Measurements from ENCODE around the gene GJB5. TPM values are rescaled to one million over a fixed set of nuclear protein-coding genes. Genes with fewer than 3 reads are reported as not detected.

GJB5 gene
- polyA plus RNA-seq, result under 1 TPM in 1 of 4 donors, not detected in 3; 0.19 TPM
- long read RNA-seq, donor 1, result 0 reads
- long read RNA-seq, donor 2, result 0 reads
- long read RNA-seq, donor 3, result 0 reads
- long read RNA-seq, donor 4, result 0 reads
- long read RNA-seq, donor 5, result 0 reads
- long read RNA-seq, donor 6, result 0 reads
- long read RNA-seq, donor 7, result 0 reads
- long read RNA-seq, donor 8, partial matches to known transcripts, result 0 of 1 reads
- long read RNA-seq, donor 8, other reads (novel, unspliced or antisense), result 0 of 1 reads
- long read RNA-seq, donor 9, result 0 reads
- long read RNA-seq, donor 10, result 0 reads

- no peaks in the 10 kb centered on the region for H3K27me3 ChIP-seq (ENCODE audit: control insufficient read depth in 3 of 3, insufficient read depth in 3 of 3, low read length in 3 of 3)
- DNase-seq (no peak), FAIRE-seq (no peak)
- H3K9me3 ChIP-seq (ENCODE audit: control insufficient read depth in 2 of 2, insufficient read depth in 1 of 2, low read depth in 1 of 2, low read length in 1 of 2), result no peaks in the 10 kb centered on the region
- no peaks in the 10 kb centered on the region for H3K36me3 ChIP-seq (ENCODE audit: control insufficient read depth in 3 of 3, insufficient read depth in 2 of 3, low read depth in 1 of 3, low read length in 3 of 3)
- no peak within 1 kb of the TSS for H3K4me3 ChIP-seq (ENCODE audit: low read depth in 1 of 3, low read length in 3 of 3)
- H3K4me1 ChIP-seq (ENCODE audit: control insufficient read depth in 3 of 3, insufficient read depth in 2 of 3, low read depth in 1 of 3, low read length in 2 of 3), result peaks cover 0 to 17% (median 0%) of the 10 kb centered on the region in 3 donors
- WGBS, 3 donors, result 72 to 74% (median 73%) methylated on average over 13 of the region's 13 CpGs
- H3K27ac ChIP-seq (ENCODE audit: low read depth in 1 of 3, low read length in 2 of 3), result no peak within 1 kb of the TSS
These were observed at the start of gene GJB5 for GRCh38 chr1:34754964-34755637. Gene GJB5 (plus strand): TSS chr1:34755047. CDS start chr1:34757331, 2,284 bp downstream.

- Histone ChIP-seq H3K27me3 (ENCODE audit: control insufficient read depth in 3 of 3, insufficient read depth in 3 of 3, low read length in 3 of 3) (peaks cover 0 to 5% (median 0%) of the 10 kb centered on the region in 3 donors), H3K4me1 (ENCODE audit: control insufficient read depth in 3 of 3, insufficient read depth in 2 of 3, low read depth in 1 of 3, low read length in 2 of 3) (no peaks in the 10 kb centered on the region), H3K4me3 (ENCODE audit: low read depth in 1 of 3, low read length in 3 of 3) (no peak overlapping the region), H3K9me3 (ENCODE audit: control insufficient read depth in 2 of 2, insufficient read depth in 1 of 2, low read depth in 1 of 2, low read length in 1 of 2) (no peaks in the 10 kb centered on the region), H3K36me3 (ENCODE audit: control insufficient read depth in 3 of 3, insufficient read depth in 2 of 3, low read depth in 1 of 3, low read length in 3 of 3) (no peaks in the 10 kb centered on the region), H3K27ac (ENCODE audit: low read depth in 1 of 3, low read length in 2 of 3) (no peak overlapping the region)
- 36 to 49% (median 45%) methylated on average over 3 of the region's 3 CpGs for WGBS, 3 donors
- no peak for DNase-seq
- FAIRE-seq, result no peak
These were observed 49.8 kb upstream of the GJB5 start for GRCh38 chr1:34705077-34705476.

- H3K27ac ChIP-seq (ENCODE audit: low read depth in 1 of 3, low read length in 2 of 3), result no peak overlapping the region
- 65 to 81% (median 70%) methylated on average over 4 of the region's 4 CpGs for WGBS, 3 donors
- H3K36me3 ChIP-seq (ENCODE audit: control insufficient read depth in 3 of 3, insufficient read depth in 2 of 3, low read depth in 1 of 3, low read length in 3 of 3), result no peaks in the 10 kb centered on the region
- peaks cover 0 to 5% (median 0%) of the 10 kb centered on the region in 3 donors for H3K27me3 ChIP-seq (ENCODE audit: control insufficient read depth in 3 of 3, insufficient read depth in 3 of 3, low read length in 3 of 3)
- FAIRE-seq, result no peak
- no peaks in the 10 kb centered on the region for H3K9me3 ChIP-seq (ENCODE audit: control insufficient read depth in 2 of 2, insufficient read depth in 1 of 2, low read depth in 1 of 2, low read length in 1 of 2)
- no peak for DNase-seq
- no peak overlapping the region for H3K4me3 ChIP-seq (ENCODE audit: low read depth in 1 of 3, low read length in 3 of 3)
- no peaks in the 10 kb centered on the region for H3K4me1 ChIP-seq (ENCODE audit: control insufficient read depth in 3 of 3, insufficient read depth in 2 of 3, low read depth in 1 of 3, low read length in 2 of 3)
These were observed 46.7 kb upstream of the GJB5 start for GRCh38 chr1:34708106-34708505.

GRCh38 chr1:34709547-34709946 is 45.3 kb upstream of the GJB5 start:
- 37 to 45% (median 41%) methylated on average over 6 of the region's 6 CpGs for WGBS, 3 donors
- no peaks in the 10 kb centered on the region for H3K9me3 ChIP-seq (ENCODE audit: control insufficient read depth in 2 of 2, insufficient read depth in 1 of 2, low read depth in 1 of 2, low read length in 1 of 2)
- no peak for DNase-seq
- H3K27ac ChIP-seq (ENCODE audit: low read depth in 1 of 3, low read length in 2 of 3), result no peak overlapping the region
- H3K27me3 ChIP-seq (ENCODE audit: control insufficient read depth in 3 of 3, insufficient read depth in 3 of 3, low read length in 3 of 3), result peaks cover 0 to 5% (median 0%) of the 10 kb centered on the region in 3 donors
- no peak for FAIRE-seq
- no peak overlapping the region for H3K4me3 ChIP-seq (ENCODE audit: low read depth in 1 of 3, low read length in 3 of 3)
- H3K4me1 ChIP-seq (ENCODE audit: control insufficient read depth in 3 of 3, insufficient read depth in 2 of 3, low read depth in 1 of 3, low read length in 2 of 3), result no peaks in the 10 kb centered on the region
- no peaks in the 10 kb centered on the region for H3K36me3 ChIP-seq (ENCODE audit: control insufficient read depth in 3 of 3, insufficient read depth in 2 of 3, low read depth in 1 of 3, low read length in 3 of 3)

GRCh38 chr1:34710812-34711211 is 44.0 kb upstream of the GJB5 start:
- FAIRE-seq, result no peak
- peaks cover 0 to 5% (median 0%) of the 10 kb centered on the region in 3 donors for H3K27me3 ChIP-seq (ENCODE audit: control insufficient read depth in 3 of 3, insufficient read depth in 3 of 3, low read length in 3 of 3)
- no peaks in the 10 kb centered on the region for H3K4me1 ChIP-seq (ENCODE audit: control insufficient read depth in 3 of 3, insufficient read depth in 2 of 3, low read depth in 1 of 3, low read length in 2 of 3)
- H3K27ac ChIP-seq (ENCODE audit: low read depth in 1 of 3, low read length in 2 of 3), result no peak overlapping the region
- no peak for DNase-seq
- H3K9me3 ChIP-seq (ENCODE audit: control insufficient read depth in 2 of 2, insufficient read depth in 1 of 2, low read depth in 1 of 2, low read length in 1 of 2), result no peaks in the 10 kb centered on the region
- H3K36me3 ChIP-seq (ENCODE audit: control insufficient read depth in 3 of 3, insufficient read depth in 2 of 3, low read depth in 1 of 3, low read length in 3 of 3), result no peaks in the 10 kb centered on the region
- H3K4me3 ChIP-seq (ENCODE audit: low read depth in 1 of 3, low read length in 3 of 3), result no peak overlapping the region

GRCh38 chr1:34711485-34711884 is 43.4 kb upstream of the GJB5 start:
- DNase-seq (no peak), FAIRE-seq (no peak)
- WGBS, 3 donors, result 70 to 84% (median 77%) methylated on average over 4 of the region's 4 CpGs

GRCh38 chr1:34712007-34712688 is 42.7 kb upstream of the GJB5 start:
- no peak for DNase-seq
- no peaks in the 10 kb centered on the region for H3K9me3 ChIP-seq (ENCODE audit: control insufficient read depth in 2 of 2, insufficient read depth in 1 of 2, low read depth in 1 of 2, low read length in 1 of 2)
- H3K27ac ChIP-seq (ENCODE audit: low read depth in 1 of 3, low read length in 2 of 3), result no peak overlapping the region
- no peaks in the 10 kb centered on the region for H3K27me3 ChIP-seq (ENCODE audit: control insufficient read depth in 3 of 3, insufficient read depth in 3 of 3, low read length in 3 of 3)
- H3K4me3 ChIP-seq (ENCODE audit: low read depth in 1 of 3, low read length in 3 of 3), result no peak overlapping the region
- WGBS, 3 donors, result 51 to 61% (median 57%) methylated on average over 7 of the region's 7 CpGs
- H3K4me1 ChIP-seq (ENCODE audit: control insufficient read depth in 3 of 3, insufficient read depth in 2 of 3, low read depth in 1 of 3, low read length in 2 of 3), result no peaks in the 10 kb centered on the region
- FAIRE-seq, result no peak
- no peaks in the 10 kb centered on the region for H3K36me3 ChIP-seq (ENCODE audit: control insufficient read depth in 3 of 3, insufficient read depth in 2 of 3, low read depth in 1 of 3, low read length in 3 of 3)

More at GRCh38 chr1:34711485-34711884, 43.4 kb upstream of the GJB5 start:
- Histone ChIP-seq H3K9me3 (ENCODE audit: control insufficient read depth in 2 of 2, insufficient read depth in 1 of 2, low read depth in 1 of 2, low read length in 1 of 2) (no peaks in the 10 kb centered on the region), H3K4me3 (ENCODE audit: low read depth in 1 of 3, low read length in 3 of 3) (no peak overlapping the region), H3K27ac (ENCODE audit: low read depth in 1 of 3, low read length in 2 of 3) (no peak overlapping the region), H3K27me3 (ENCODE audit: control insufficient read depth in 3 of 3, insufficient read depth in 3 of 3, low read length in 3 of 3) (no peaks in the 10 kb centered on the region), H3K4me1 (ENCODE audit: control insufficient read depth in 3 of 3, insufficient read depth in 2 of 3, low read depth in 1 of 3, low read length in 2 of 3) (no peaks in the 10 kb centered on the region), H3K36me3 (ENCODE audit: control insufficient read depth in 3 of 3, insufficient read depth in 2 of 3, low read depth in 1 of 3, low read length in 3 of 3) (no peaks in the 10 kb centered on the region)

GRCh38 chr1:34713443-34713842 is 41.4 kb upstream of the GJB5 start:
- whole genome bisulfite sequencing, 3 donors, result 67 to 81% (median 79%) methylated on average over 6 of the region's 6 CpGs
- no peak overlapping the region for H3K27ac ChIP-seq (ENCODE audit: low read depth in 1 of 3, low read length in 2 of 3)
- no peak overlapping the region for H3K4me3 ChIP-seq (ENCODE audit: low read depth in 1 of 3, low read length in 3 of 3)
- no peaks in the 10 kb centered on the region for H3K36me3 ChIP-seq (ENCODE audit: control insufficient read depth in 3 of 3, insufficient read depth in 2 of 3, low read depth in 1 of 3, low read length in 3 of 3)
- FAIRE-seq (no peak), DNase-seq (no peak)
- H3K4me1 ChIP-seq (ENCODE audit: control insufficient read depth in 3 of 3, insufficient read depth in 2 of 3, low read depth in 1 of 3, low read length in 2 of 3), result no peaks in the 10 kb centered on the region
- no peaks in the 10 kb centered on the region for H3K27me3 ChIP-seq (ENCODE audit: control insufficient read depth in 3 of 3, insufficient read depth in 3 of 3, low read length in 3 of 3)
- peaks cover 0 to 3% of the 10 kb centered on the region in 2 donors for H3K9me3 ChIP-seq (ENCODE audit: control insufficient read depth in 2 of 2, insufficient read depth in 1 of 2, low read depth in 1 of 2, low read length in 1 of 2)

All from small intestine (tissue), 16 donors.